HG03045 (cell line): Measurements from ENCODE around the gene TFAP2E.

Experiments
- ATAC-seq: cut with Tn5 transposase; IDR thresholded peaks from one replicate; pipeline ENCODE4 v1.9.1; 2021; ENCODE audit warnings: mild to moderate bottlenecking, moderate library complexity; ENCODE audit not compliant: unreplicated experiment

The TFAP2E gene

GRCh38 chr1:35573198-35574124 lies at the start of gene TFAP2E:
Gene TFAP2E, plus strand, starts transcription at chr1:35573314. Its CDS starts 264 bp downstream, at chr1:35573578.
- no peak for ATAC-seq

- ATAC-seq = no peak
Measured at GRCh38 chr1:35524106-35524505, 49.0 kb upstream of the TFAP2E start.

- no peak for ATAC-seq
Measured at GRCh38 chr1:35530168-35530567, 42.9 kb upstream of the TFAP2E start.

GRCh38 chr1:35530946-35531345 lies 42.2 kb upstream of the TFAP2E start:
- no peak for ATAC-seq

- ATAC-seq = no peak
Measured at GRCh38 chr1:35531368-35531767, 41.7 kb upstream of the TFAP2E start.

GRCh38 chr1:35532497-35533223 lies 40.5 kb upstream of the TFAP2E start:
- no peak for ATAC-seq

GRCh38 chr1:35533586-35533985 lies 39.5 kb upstream of the TFAP2E start:
- no peak for ATAC-seq

GRCh38 chr1:35535243-35535642 lies 37.9 kb upstream of the TFAP2E start:
- no peak for ATAC-seq

GRCh38 chr1:35536556-35537162 lies 36.5 kb upstream of the TFAP2E start:
- no peak for ATAC-seq

GRCh38 chr1:35537806-35538205 lies 35.3 kb upstream of the TFAP2E start:
- ATAC-seq = no peak

- no peak for ATAC-seq
Measured at GRCh38 chr1:35539073-35539823, 33.9 kb upstream of the TFAP2E start.

- no peak for ATAC-seq
Measured at GRCh38 chr1:35539824-35540261, 33.3 kb upstream of the TFAP2E start.

- ATAC-seq = no peak
Measured at GRCh38 chr1:35544976-35545375, 28.1 kb upstream of the TFAP2E start.

GRCh38 chr1:35546614-35547013 lies 26.5 kb upstream of the TFAP2E start:
- ATAC-seq = no peak

GRCh38 chr1:35553851-35554250 lies 19.3 kb upstream of the TFAP2E start:
- no peak for ATAC-seq

GRCh38 chr1:35554266-35555211 lies 18.6 kb upstream of the TFAP2E start:
- no peak for ATAC-seq

- ATAC-seq = no peak
Measured at GRCh38 chr1:35555212-35555584, 17.9 kb upstream of the TFAP2E start.

- no peak for ATAC-seq
Measured at GRCh38 chr1:35555601-35556477, 17.3 kb upstream of the TFAP2E start.
